K562 (cell line): ENCODE results near the gene ANK3. TPM values are rescaled to one million over a fixed set of nuclear protein-coding genes. Genes with fewer than 3 reads are reported as not detected.
A peak's percentile ranks its signal among the peaks of the same experiment; 100 is the strongest.

ENCODE experiments used
- ATAC-seq: fragments of 200-7000 bp; cut with Tn5 transposase; 3 replicates; pipeline ENCODE4 v1.9.1; 2020; ENCODE audit warnings: moderate library complexity
- BruUV-seq: library from RNA; stranded (reverse); fragments of 400-500 nt; replicated peaks from 2 replicates; lab custom pipeline; 2021; lab: Mats Ljungman, UMichigan
- CTCF ChIA-PET: fragments of 300-600 bp; formaldehyde crosslinking; extraction: SDS; loops from one replicate; lab custom pipeline; 2021; ENCODE audit warnings: low intra/inter-chr PET ratio; lab: Yijun Ruan, JAX
- POLR2A ChIA-PET: fragments of 300-600, 350-650 bp; sonication (Branson Sonifier 250); formaldehyde crosslinking; extraction: SDS; loops from one replicate; lab custom pipeline; 2021; ENCODE audit warnings: antibody characterized with exemption, inconsistent platforms; lab: Yijun Ruan, JAX
- DNase-seq, 4 experiments: peaks; one replicate each; pipeline versions ENCODE4 v3.0.0 to v3.0.0-alpha.2; 2011 to 2018; ENCODE audit warnings: low spot score in 3 of 4, mixed read lengths in 3 of 4; ENCODE audit errors: extremely low read depth in 1 of 4
- FAIRE-seq: peaks from 2 replicates; lab custom pipeline; 2011; peaks lifted over from hg19 to GRCh38; lab: Jason Lieb, UNC
- H2AFZ ChIP-seq: 2 replicates; pipeline ENCODE4 v1.6.0; 2011; ENCODE audit warnings: low read depth, low read length, control low read depth, inconsistent platforms
- H3K27ac ChIP-seq: fragments of 200-600 bp; 3 replicates; pipeline ENCODE4 v1.8.0; 2011; ENCODE audit warnings: low read depth, mild to moderate bottlenecking, control low read depth, inconsistent platforms, low read length, moderate library complexity, mixed read lengths; ENCODE audit errors: extremely low read depth
- H3K27me3 ChIP-seq, 2 experiments: fragments of 300-600 bp in 1 of 2; 2 replicates in 1 of 2; 3 replicates in 1 of 2; pipeline versions ENCODE4 v1.6.0 to v1.8.0; 2011; ENCODE audit warnings: inconsistent platforms in 2 of 2, low read length in 2 of 2, mild to moderate bottlenecking in 1 of 2, mixed read lengths in 1 of 2, moderate library complexity in 1 of 2; ENCODE audit not compliant: control insufficient read depth in 2 of 2, insufficient read depth in 2 of 2
- H3K36me3 ChIP-seq: fragments of 300-600 bp; 3 replicates; pipeline ENCODE4 v1.8.0; 2011; ENCODE audit warnings: mild to moderate bottlenecking, low read length, inconsistent platforms; ENCODE audit not compliant: control insufficient read depth, insufficient read depth
- H3K4me1 ChIP-seq, 2 experiments: fragments of 200-600 bp in 1 of 2; replicated peaks in 1 of 2; 2 replicates in 1 of 2; 3 replicates in 1 of 2; pipeline versions ENCODE4 v1.5.1 to v1.8.0; 2011; ENCODE audit warnings: inconsistent platforms in 2 of 2, low read length in 2 of 2, mild to moderate bottlenecking in 1 of 2, mixed read lengths in 1 of 2, moderate library complexity in 1 of 2; ENCODE audit not compliant: control insufficient read depth in 2 of 2, insufficient read depth in 2 of 2
- H3K4me2 ChIP-seq: 2 replicates; pipeline ENCODE4 v1.6.1; 2011; ENCODE audit warnings: low read length, control low read depth, inconsistent platforms, mixed read lengths; ENCODE audit not compliant: insufficient read depth
- H3K4me3 ChIP-seq: fragments of 200-600 bp; sonication (generic), shearing (Covaris generic); 2 replicates; pipeline ENCODE4 v1.5.1; 2016; ENCODE audit warnings: control low read depth, inconsistent platforms
- H3K79me2 ChIP-seq: fragments of 200-600 bp; 3 replicates; pipeline ENCODE4 v1.8.0; 2011; ENCODE audit warnings: low read length, inconsistent platforms; ENCODE audit not compliant: control insufficient read depth, insufficient read depth
- H3K9ac ChIP-seq, 2 experiments: 2 replicates each; pipeline versions ENCODE4 v1.6.0 to v1.6.1; 2011; ENCODE audit warnings: low read depth in 2 of 2, low read length in 2 of 2, control low read depth in 1 of 2, inconsistent platforms in 1 of 2, mild to moderate bottlenecking in 1 of 2, mixed read lengths in 1 of 2; ENCODE audit not compliant: insufficient read depth in 1 of 2
- H3K9me1 ChIP-seq: one replicate; pipeline ENCODE4 v1.6.0; 2011; ENCODE audit warnings: inconsistent platforms, mild to moderate bottlenecking, low read length, moderate library complexity; ENCODE audit not compliant: control insufficient read depth, insufficient read depth
- H3K9me3 ChIP-seq: replicated peaks from 2 replicates; pipeline ENCODE4 v1.5.1; 2011; ENCODE audit warnings: low read depth, low read length, inconsistent platforms; ENCODE audit not compliant: control insufficient read depth, insufficient read depth
- H4K20me1 ChIP-seq: replicated peaks from 2 replicates; pipeline ENCODE4 v1.6.1; 2011; ENCODE audit warnings: low read length, inconsistent platforms, mixed read lengths; ENCODE audit not compliant: control insufficient read depth, insufficient read depth
- CC2D1A ChIP-seq: fragments of 450-650 bp; IDR thresholded peaks from 2 replicates; pipeline ENCODE4 v1.6.1; 2017; ENCODE audit warnings: mild to moderate bottlenecking
- LEF1 ChIP-seq: fragments of 450-650 bp; IDR thresholded peaks from 2 replicates; pipeline ENCODE4 v1.6.1; 2016; ENCODE audit warnings: mild to moderate bottlenecking
- NR2C1 ChIP-seq, 2 experiments: fragments of 450-650 bp; IDR thresholded peaks; 2 replicates each; pipeline ENCODE4 v1.6.1; 2017; ENCODE audit warnings: mild to moderate bottlenecking in 2 of 2, antibody characterized with exemption in 1 of 2, inconsistent platforms in 1 of 2, missing compliant biosample characterization in 1 of 2, missing genetic modification characterization in 1 of 2
- RAD21 ChIP-seq, 2 experiments: fragments of 250-450 bp in 1 of 2; fragments of 450-650 bp in 1 of 2; sonication (Bioruptor Pico) in 1 of 2; formaldehyde crosslinking in 1 of 2; IDR thresholded peaks in 1 of 2; conservative IDR thresholded peaks in 1 of 2; 2 replicates each; pipeline versions ENCODE4 v1.4.0 to v1.8.0; 2020 to 2022; ENCODE audit warnings: mild to moderate bottlenecking in 2 of 2, moderate library complexity in 1 of 2
- ZBTB17 ChIP-seq: fragments of 450-650 bp; formaldehyde crosslinking; IDR thresholded peaks from 2 replicates; pipeline ENCODE4 v1.4.0; 2020; ENCODE audit warnings: mild to moderate bottlenecking
- ZNF79 ChIP-seq: fragments of 250-450 bp; sonication (Bioruptor Pico); IDR thresholded peaks from 2 replicates; pipeline ENCODE4 v1.4.0; 2020; ENCODE audit warnings: low read depth, mild to moderate bottlenecking, moderate library complexity
- WGBS: fragments of 100-300 bp; shearing (Covaris generic); methylation state at CpG from one replicate; pipeline ENCODE4 v1.1.6; 2016; ENCODE audit warnings: low coverage, mixed read lengths; ENCODE audit not compliant: insufficient coverage; ENCODE audit errors: missing lambda C conversion rate; 5-methylcytosine and 5-hydroxymethylcytosine counted together
- in situ Hi-C: fragments of 300-500 bp; cut with MboI; formaldehyde crosslinking; loops from 4 replicates; pipeline ENCODE4 v1.15.0; 2018; ENCODE audit warnings: inconsistent platforms, mixed read lengths
- intact Hi-C: fragments of 100-400 bp; cut with micrococcal nuclease; formaldehyde crosslinking; loops from 2 replicates; pipeline ENCODE4 v1.14.2; 2022
- polyA plus RNA-seq, 8 experiments: library from polyadenylated mRNA; depleted of rRNA in 4 of 8; stranded (reverse) in 5 of 8; unstranded in 3 of 8; fragments of >200 nt; fragmentation: Nextera tagmentation in 2 of 8; fragmentation: Illumina TruSeq in 1 of 8; extraction: Ambion mirVana in 2 of 8; extraction: Trizol in 1 of 8; gene quantifications; 2 replicates each; pipeline versions ENCODE4 v1.2.1 to v1.2.3, GENCODE V29; 2011 to 2014; ENCODE audit warnings: inconsistent platforms in 1 of 8, missing spikeins in 1 of 8
- total RNA-seq, 7 experiments: library from RNA; depleted of rRNA in 6 of 7; stranded (reverse); fragments of >200 nt in 6 of 7; fragmentation: Illumina TruSeq in 2 of 7; extraction: Trizol in 2 of 7; gene quantifications; 2 replicates each; pipeline versions ENCODE4 v1.2.1 to v1.2.3, GENCODE V29; 2011 to 2021; ENCODE audit warnings: low replicate concordance in 1 of 7
- TF ChIP-seq, protein P1 (sequence below), 3 experiments: IDR thresholded peaks in 2 of 3; conservative IDR thresholded peaks in 1 of 3; 2 replicates each; pipeline ENCODE4 v1.5.1; 2011 to 2012; ENCODE audit warnings: low read length in 3 of 3, mild to moderate bottlenecking in 3 of 3, control low read depth in 2 of 3, improper control_type of control experiment in 1 of 3, inconsistent platforms in 1 of 3, low read depth in 1 of 3, mixed read lengths in 1 of 3, moderate library complexity in 1 of 3; ENCODE audit not compliant: insufficient read depth in 2 of 3
- TF ChIP-seq, protein P2 (sequence below): fragments of 250-450 bp; sonication (Bioruptor Pico); IDR thresholded peaks from 2 replicates; pipeline ENCODE4 v1.8.0; 2021; ENCODE audit warnings: moderate library complexity, mild to moderate bottlenecking, inconsistent platforms
- TF ChIP-seq, protein P3 (sequence below): fragments of 450-650 bp; IDR thresholded peaks from 2 replicates; pipeline ENCODE4 v1.6.1; 2016; ENCODE audit warnings: mild to moderate bottlenecking
- TF ChIP-seq, protein P4 (sequence below): fragments of 450-650 bp; IDR thresholded peaks from 2 replicates; pipeline ENCODE4 v1.6.1; 2014; ENCODE audit warnings: low read depth, mild to moderate bottlenecking, moderate library complexity, borderline replicate concordance

ANK3 gene
- total and polyA plus RNA-seq, 9 of the 15 experiments (the other 6 are each of a cell fraction or from before 2014, with no cell fraction given): 10.0 to 32.3 (median 17.9) TPM

DNA sequence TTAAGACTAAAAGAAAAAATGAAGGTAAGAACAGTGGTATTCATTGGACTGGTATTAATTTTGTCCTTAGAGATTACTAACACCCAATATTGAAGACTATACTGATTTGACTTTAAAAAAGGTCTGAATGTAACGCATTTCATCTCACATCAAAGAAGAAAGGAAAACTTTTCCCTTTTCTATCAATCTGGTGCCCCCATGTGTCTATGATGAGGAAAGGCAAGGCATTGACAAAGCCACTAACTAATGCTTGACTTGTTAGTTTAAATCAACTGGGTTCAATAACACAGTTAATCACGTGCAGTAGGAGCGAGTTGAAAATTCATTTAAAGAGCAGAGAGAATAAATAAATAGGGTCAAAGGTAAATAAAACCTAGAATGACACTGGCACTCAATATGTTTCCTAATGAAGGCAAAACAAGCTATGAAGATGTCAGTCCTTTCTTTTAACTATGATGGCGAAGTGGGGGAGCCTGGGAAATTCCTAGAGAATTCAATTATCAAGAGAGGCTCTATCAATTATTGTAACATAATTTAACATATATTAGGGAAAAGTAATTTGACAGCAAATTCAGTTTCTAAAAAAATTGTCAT lies 180.9 kb downstream of the ANK3 start:
- no TSS peak for BruUV-seq
- Histone ChIP-seq H3K9ac (no peak overlapping the region), H3K9me1 (no peaks in the 10 kb centered on the region), H3K27me3 (no peaks in the 10 kb centered on the region), H3K4me1 (no peaks in the 10 kb centered on the region), H2AFZ (no peak overlapping the region), H3K79me2 (no peaks in the 10 kb centered on the region), H3K4me2 (no peak overlapping the region), H3K4me3 (no peak overlapping the region), H3K36me3 (no peaks in the 10 kb centered on the region), H3K27ac (no peak overlapping the region), H3K9me3 (no peaks in the 10 kb centered on the region), H4K20me1 (no peaks in the 10 kb centered on the region)
- intact Hi-C loops: loop anchor here (1.0 to 10.0 kb wide), 4 partner anchors 94 to 582 kb away; no protein-coding TSS in a partner anchor
- ChIA-PET POLR2A (interaction anchor here (0.8 kb wide), 1 partner anchor 209 kb away, joined by 3 read pairs; no protein-coding TSS in a partner anchor), CTCF (interaction anchor here (0.5 to 4.0 kb wide), 7 partner anchors 91 to 583 kb away, joined by 3 to 56 read pairs (median 4); no protein-coding TSS in a partner anchor)
- in situ Hi-C loops: loop anchor here (5.0 to 25.0 kb wide), 4 partner anchors 91 to 584 kb away; no protein-coding TSS in a partner anchor
- 27% methylated on average over 4 of the region's 4 CpGs for WGBS
- peak; percentile 22 to 60 (median 28) for DNase-seq
- ATAC-seq: peak; percentile 69
- FAIRE-seq: peak; percentile 86
- TF ChIP-seq LEF1 (0 out of 2 replicates have a peak, but pooled peaks have one; percentile 58), ZNF79 (CRISPR knock-in tag) (no peak), NR2C1 (IDR thresholded peaks at IDR 0.05) (no peak), NR2C1 (tag; IDR thresholded peaks at IDR 0.05) (no peak), CC2D1A (peak; percentile 52; the same call in 1 of the 2 replicates), RAD21 (CRISPR knock-in tag; conservative IDR thresholded peaks at IDR 0.05 in 1 of 2, IDR thresholded peaks at IDR 0.05 in 1 of 2) (peak; percentile 96 to 99), ZBTB17 (CRISPR knock-in tag) (0 out of 2 replicates have a peak, but pooled peaks have one; percentile 31)
- TF ChIP-seq, protein P1, sequence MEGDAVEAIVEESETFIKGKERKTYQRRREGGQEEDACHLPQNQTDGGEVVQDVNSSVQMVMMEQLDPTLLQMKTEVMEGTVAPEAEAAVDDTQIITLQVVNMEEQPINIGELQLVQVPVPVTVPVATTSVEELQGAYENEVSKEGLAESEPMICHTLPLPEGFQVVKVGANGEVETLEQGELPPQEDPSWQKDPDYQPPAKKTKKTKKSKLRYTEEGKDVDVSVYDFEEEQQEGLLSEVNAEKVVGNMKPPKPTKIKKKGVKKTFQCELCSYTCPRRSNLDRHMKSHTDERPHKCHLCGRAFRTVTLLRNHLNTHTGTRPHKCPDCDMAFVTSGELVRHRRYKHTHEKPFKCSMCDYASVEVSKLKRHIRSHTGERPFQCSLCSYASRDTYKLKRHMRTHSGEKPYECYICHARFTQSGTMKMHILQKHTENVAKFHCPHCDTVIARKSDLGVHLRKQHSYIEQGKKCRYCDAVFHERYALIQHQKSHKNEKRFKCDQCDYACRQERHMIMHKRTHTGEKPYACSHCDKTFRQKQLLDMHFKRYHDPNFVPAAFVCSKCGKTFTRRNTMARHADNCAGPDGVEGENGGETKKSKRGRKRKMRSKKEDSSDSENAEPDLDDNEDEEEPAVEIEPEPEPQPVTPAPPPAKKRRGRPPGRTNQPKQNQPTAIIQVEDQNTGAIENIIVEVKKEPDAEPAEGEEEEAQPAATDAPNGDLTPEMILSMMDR (IDR thresholded peaks at IDR 0.05 in 2 of 3, conservative IDR thresholded peaks at IDR 0.05 in 1 of 3; ENCODE audit: insufficient read depth in 2 of 3, low read depth in 1 of 3, low read length in 3 of 3): peak; percentile 69 to 92 (median 85)
- TF ChIP-seq, protein P2, sequence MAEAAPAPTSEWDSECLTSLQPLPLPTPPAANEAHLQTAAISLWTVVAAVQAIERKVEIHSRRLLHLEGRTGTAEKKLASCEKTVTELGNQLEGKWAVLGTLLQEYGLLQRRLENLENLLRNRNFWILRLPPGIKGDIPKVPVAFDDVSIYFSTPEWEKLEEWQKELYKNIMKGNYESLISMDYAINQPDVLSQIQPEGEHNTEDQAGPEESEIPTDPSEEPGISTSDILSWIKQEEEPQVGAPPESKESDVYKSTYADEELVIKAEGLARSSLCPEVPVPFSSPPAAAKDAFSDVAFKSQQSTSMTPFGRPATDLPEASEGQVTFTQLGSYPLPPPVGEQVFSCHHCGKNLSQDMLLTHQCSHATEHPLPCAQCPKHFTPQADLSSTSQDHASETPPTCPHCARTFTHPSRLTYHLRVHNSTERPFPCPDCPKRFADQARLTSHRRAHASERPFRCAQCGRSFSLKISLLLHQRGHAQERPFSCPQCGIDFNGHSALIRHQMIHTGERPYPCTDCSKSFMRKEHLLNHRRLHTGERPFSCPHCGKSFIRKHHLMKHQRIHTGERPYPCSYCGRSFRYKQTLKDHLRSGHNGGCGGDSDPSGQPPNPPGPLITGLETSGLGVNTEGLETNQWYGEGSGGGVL (CRISPR knock-in tag): no peak
- TF ChIP-seq, protein P3, sequence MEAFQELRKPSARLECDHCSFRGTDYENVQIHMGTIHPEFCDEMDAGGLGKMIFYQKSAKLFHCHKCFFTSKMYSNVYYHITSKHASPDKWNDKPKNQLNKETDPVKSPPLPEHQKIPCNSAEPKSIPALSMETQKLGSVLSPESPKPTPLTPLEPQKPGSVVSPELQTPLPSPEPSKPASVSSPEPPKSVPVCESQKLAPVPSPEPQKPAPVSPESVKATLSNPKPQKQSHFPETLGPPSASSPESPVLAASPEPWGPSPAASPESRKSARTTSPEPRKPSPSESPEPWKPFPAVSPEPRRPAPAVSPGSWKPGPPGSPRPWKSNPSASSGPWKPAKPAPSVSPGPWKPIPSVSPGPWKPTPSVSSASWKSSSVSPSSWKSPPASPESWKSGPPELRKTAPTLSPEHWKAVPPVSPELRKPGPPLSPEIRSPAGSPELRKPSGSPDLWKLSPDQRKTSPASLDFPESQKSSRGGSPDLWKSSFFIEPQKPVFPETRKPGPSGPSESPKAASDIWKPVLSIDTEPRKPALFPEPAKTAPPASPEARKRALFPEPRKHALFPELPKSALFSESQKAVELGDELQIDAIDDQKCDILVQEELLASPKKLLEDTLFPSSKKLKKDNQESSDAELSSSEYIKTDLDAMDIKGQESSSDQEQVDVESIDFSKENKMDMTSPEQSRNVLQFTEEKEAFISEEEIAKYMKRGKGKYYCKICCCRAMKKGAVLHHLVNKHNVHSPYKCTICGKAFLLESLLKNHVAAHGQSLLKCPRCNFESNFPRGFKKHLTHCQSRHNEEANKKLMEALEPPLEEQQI: peak; percentile 31; the same call in 1 of the 2 replicates
- TF ChIP-seq, protein P4, sequence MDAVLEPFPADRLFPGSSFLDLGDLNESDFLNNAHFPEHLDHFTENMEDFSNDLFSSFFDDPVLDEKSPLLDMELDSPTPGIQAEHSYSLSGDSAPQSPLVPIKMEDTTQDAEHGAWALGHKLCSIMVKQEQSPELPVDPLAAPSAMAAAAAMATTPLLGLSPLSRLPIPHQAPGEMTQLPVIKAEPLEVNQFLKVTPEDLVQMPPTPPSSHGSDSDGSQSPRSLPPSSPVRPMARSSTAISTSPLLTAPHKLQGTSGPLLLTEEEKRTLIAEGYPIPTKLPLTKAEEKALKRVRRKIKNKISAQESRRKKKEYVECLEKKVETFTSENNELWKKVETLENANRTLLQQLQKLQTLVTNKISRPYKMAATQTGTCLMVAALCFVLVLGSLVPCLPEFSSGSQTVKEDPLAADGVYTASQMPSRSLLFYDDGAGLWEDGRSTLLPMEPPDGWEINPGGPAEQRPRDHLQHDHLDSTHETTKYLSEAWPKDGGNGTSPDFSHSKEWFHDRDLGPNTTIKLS: no peak
